HepG2 (cell line): ENCODE measurements around the gene IGFBP7.

Source experiments
- FOXA1 ChIP-seq, 2 experiments: fragments of 450-650 bp in 1 of 2; sonication (generic) in 1 of 2; formaldehyde crosslinking in 1 of 2; IDR thresholded peaks; 2 replicates each; pipeline versions ENCODE4 v1.4.0 to v1.6.1; 2016 to 2020; ENCODE audit warnings: missing genetic modification reagents in 1 of 2
- NFAT5 ChIP-seq: sonication (generic); formaldehyde crosslinking; IDR thresholded peaks from 2 replicates; pipeline ENCODE4 v1.4.0; 2020; ENCODE audit warnings: missing genetic modification reagents
- POLR2A ChIP-seq, 2 experiments: IDR thresholded peaks; 2 replicates each; pipeline ENCODE4 v1.6.1; 2011; ENCODE audit warnings: low read depth in 2 of 2, low read length in 2 of 2, mild to moderate bottlenecking in 1 of 2, moderate library complexity in 1 of 2; ENCODE audit not compliant: insufficient read depth in 1 of 2
- POLR2AphosphoS5 ChIP-seq: IDR thresholded peaks from 2 replicates; pipeline ENCODE4 v1.6.1; 2012; ENCODE audit warnings: low read depth, low read length
- SRF ChIP-seq: IDR thresholded peaks from 2 replicates; pipeline ENCODE4 v1.6.1; 2011; ENCODE audit warnings: mild to moderate bottlenecking, low read depth, low read length, moderate library complexity

GRCh38 chr4:57044279-57044678 lies 65.9 kb downstream of the IGFBP7 start:
- TF ChIP-seq FOXA1 (IDR thresholded peaks at IDR 0.05) (no peak), FOXA1 (CRISPR knock-in tag; IDR thresholded peaks at IDR 0.05) (no peak), POLR2AphosphoS5 (no peak), NFAT5 (CRISPR knock-in tag) (no peak), SRF (no peak), POLR2A (IDR thresholded peaks at IDR 0.05; ENCODE audit: insufficient read depth in 1 of 2, low read depth in 2 of 2, low read length in 2 of 2) (no peak)
